Measurements from ENCODE around the gene ADORA2B. TPM values are rescaled to one million over a fixed set of nuclear protein-coding genes. Genes with fewer than 3 reads are reported as not detected.

Gene ADORA2B
- total and polyA plus RNA-seq, 2 experiments from 2014 or later: 3.3 to 7.9 TPM

GRCh38 chr17:15978606-15979005 is 33.7 kb downstream of the ADORA2B start:
- H2AFZ ChIP-seq: no peak overlapping the region
- H3K4me3 Mint-ChIP-seq: no peak overlapping the region
- peaks cover 10% of the 10 kb centered on the region for H3K4me1 Mint-ChIP-seq
- no peak overlapping the region for H3K4me3 ChIP-seq
- H3K4me2 ChIP-seq: no peak overlapping the region
- H3K9me2 ChIP-seq (ENCODE audit: insufficient read depth): no peaks in the 10 kb centered on the region
- DNase-seq (ENCODE audit: low spot score) (no peak), ATAC-seq (no peak)
- H3K9me3 Mint-ChIP-seq: peaks cover 8% of the 10 kb centered on the region
- peaks cover 74% of the 10 kb centered on the region for H3K36me3 Mint-ChIP-seq (ENCODE audit: low read depth)
- no peaks in the 10 kb centered on the region for H3K27me3 Mint-ChIP-seq (ENCODE audit: insufficient read depth, low read depth, poor library complexity)
- H3K36me3 ChIP-seq (ENCODE audit: insufficient read depth): no peaks in the 10 kb centered on the region; the same call in 1 of the 2 replicates
- H3K27ac ChIP-seq (ENCODE audit: low read depth): no peak overlapping the region
- TF ChIP-seq STAT1 (IDR thresholded peaks at IDR 0.05; ENCODE audit: unreplicated experiment) (no peak), REST (IDR thresholded peaks at IDR 0.05; ENCODE audit: unreplicated experiment) (no peak), CREB1 (CRISPR knock-in tag; IDR thresholded peaks at IDR 0.05; ENCODE audit: low read depth) (no peak), CTCF (conservative IDR thresholded peaks at IDR 0.05; ENCODE audit: low read depth in 2 of 2) (no peak), POLR2AphosphoS5 (IDR thresholded peaks at IDR 0.05; ENCODE audit: low read depth) (no peak), ZNF331 (CRISPR knock-in tag; IDR thresholded peaks at IDR 0.05; ENCODE audit: low read depth) (no peak), NANOG (IDR thresholded peaks at IDR 0.05; ENCODE audit: borderline replicate concordance) (no peak), JUNB (IDR thresholded peaks at IDR 0.05; ENCODE audit: unreplicated experiment) (no peak), EZH2phosphoT487 (IDR thresholded peaks at IDR 0.05; ENCODE audit: unreplicated experiment) (no peak), EZH2 (IDR thresholded peaks at IDR 0.05; ENCODE audit: low read depth, unreplicated experiment) (no peak), ZNF114 (CRISPR knock-in tag; IDR thresholded peaks at IDR 0.05) (no peak), ETS1 (IDR thresholded peaks at IDR 0.05) (no peak), ZNF462 (CRISPR knock-in tag; IDR thresholded peaks at IDR 0.05) (no peak)
- H4K20me1 ChIP-seq (replicated peaks; ENCODE audit: insufficient read depth): 0 out of 2 replicates have a peak, but pooled peaks cover 3% of the 10 kb centered on the region
- no peaks in the 10 kb centered on the region for H3K79me2 ChIP-seq (replicated peaks; ENCODE audit: insufficient read depth)
- H3F3A ChIP-seq (replicated peaks; ENCODE audit: low read depth): 0 out of 2 replicates have a peak, but pooled peaks cover 3% of the 10 kb centered on the region
- H3K4me1 ChIP-seq (ENCODE audit: insufficient read depth): peaks cover 7% of the 10 kb centered on the region; the same call in 1 of the 2 replicates
- no peaks in the 10 kb centered on the region for H3K27me3 ChIP-seq (ENCODE audit: insufficient read depth)
- no peak overlapping the region for H3K27ac Mint-ChIP-seq
